Osteoblast (primary cell): ENCODE data around the gene TRIP4. TPM values are rescaled to one million over a fixed set of nuclear protein-coding genes. Genes with fewer than 3 reads are reported as not detected.

Source experiments
- DNase-seq: peaks from one replicate; pipeline ENCODE4 v3.0.0; 2011; ENCODE audit warnings: low spot score, mixed read lengths; ENCODE audit not compliant: insufficient read length; ENCODE audit errors: missing footprints
- H2AFZ ChIP-seq: 2 replicates; pipeline ENCODE4 v1.6.0; 2011; ENCODE audit warnings: mild to moderate bottlenecking, low read length
- H3K27ac ChIP-seq: 2 replicates; pipeline ENCODE4 v1.5.1; 2011; ENCODE audit warnings: mild to moderate bottlenecking, low read depth, low read length, moderate library complexity
- H3K27me3 ChIP-seq: 2 replicates; pipeline ENCODE4 v1.6.0; 2012; ENCODE audit warnings: mild to moderate bottlenecking, control low read depth, inconsistent platforms, low read length, moderate library complexity; ENCODE audit not compliant: insufficient read depth
- H3K36me3 ChIP-seq: 2 replicates; pipeline ENCODE4 v1.5.1; 2011; ENCODE audit warnings: mild to moderate bottlenecking, low read length, control low read depth, moderate library complexity; ENCODE audit not compliant: insufficient read depth
- H3K4me1 ChIP-seq: 2 replicates; pipeline ENCODE4 v1.5.1; 2011; ENCODE audit warnings: mild to moderate bottlenecking, low read length, control low read depth, moderate library complexity; ENCODE audit not compliant: insufficient read depth
- H3K4me2 ChIP-seq: 2 replicates; pipeline ENCODE4 v1.6.0; 2011; ENCODE audit warnings: mild to moderate bottlenecking, low read length; ENCODE audit not compliant: insufficient read depth
- H3K4me3 ChIP-seq: fragments of 200-600 bp; sonication (generic); 3 replicates; pipeline ENCODE4 v1.5.1; 2012; ENCODE audit warnings: mild to moderate bottlenecking, low read length, inconsistent platforms; ENCODE audit not compliant: insufficient read depth
- H3K79me2 ChIP-seq: 2 replicates; pipeline ENCODE4 v1.6.0; 2012; ENCODE audit warnings: mild to moderate bottlenecking, low read length, control low read depth, inconsistent platforms; ENCODE audit not compliant: insufficient read depth
- H3K9me3 ChIP-seq: 2 replicates; pipeline ENCODE4 v1.5.1; 2011; ENCODE audit warnings: low read depth, low read length, control low read depth
- H4K20me1 ChIP-seq: 2 replicates; pipeline ENCODE4 v1.6.0; 2012; ENCODE audit warnings: mild to moderate bottlenecking, low read length, control low read depth; ENCODE audit not compliant: insufficient read depth
- CTCF ChIP-seq: IDR thresholded peaks from 2 replicates; pipeline ENCODE4 v1.5.1; 2011; ENCODE audit warnings: mild to moderate bottlenecking, low read depth, low read length, moderate library complexity; ENCODE audit errors: extremely low read depth
- total RNA-seq: library from RNA; depleted of rRNA; stranded (reverse); fragments of >200 nt; gene quantifications from 2 replicates; pipeline ENCODE4 v1.2.3, GENCODE V29; 2012

Gene TRIP4
- total RNA-seq, 1 donor, result 10.9 TPM

DNA sequence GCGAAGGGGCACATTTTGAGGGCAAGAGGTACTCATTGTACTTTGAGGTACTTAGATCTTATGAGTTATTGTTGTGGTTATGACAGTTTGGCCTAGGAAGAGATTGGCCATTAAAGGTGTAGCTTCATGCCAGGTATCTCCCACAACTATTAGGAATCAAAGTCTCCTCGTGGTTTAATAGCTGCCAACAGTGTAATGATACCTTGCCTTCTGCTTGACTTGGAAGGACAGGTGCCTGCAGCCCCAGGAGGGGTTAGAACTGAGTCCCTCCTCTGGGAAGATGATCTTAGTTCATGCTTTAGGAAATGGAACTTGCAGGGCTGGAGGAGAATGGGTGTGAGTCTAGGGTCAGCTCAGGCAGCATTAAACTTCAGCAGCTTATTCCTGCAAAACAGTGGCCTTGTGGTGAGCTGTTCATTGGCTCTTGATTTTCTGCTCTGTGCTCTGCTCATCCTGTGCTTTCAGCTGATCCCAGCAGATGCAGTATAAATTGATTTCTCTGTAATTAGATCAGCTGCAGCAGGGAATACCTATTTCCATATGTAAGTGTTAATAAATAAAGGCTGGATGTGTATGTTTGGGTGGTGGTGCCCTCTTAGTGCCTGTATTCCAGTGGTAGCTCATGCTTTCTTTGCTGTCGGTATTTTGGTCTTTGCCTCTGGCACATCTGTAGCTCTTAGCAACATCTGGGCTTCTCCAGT lies 113.2 kb downstream of the TRIP4 start:
- Histone ChIP-seq H4K20me1 (peaks cover 35% of the 10 kb centered on the region), H3K36me3 (peaks cover 13% of the 10 kb centered on the region), H3K4me3 (no peak overlapping the region), H2AFZ (no peak overlapping the region), H3K27ac (no peak overlapping the region), H3K4me1 (peaks cover 14% of the 10 kb centered on the region), H3K9me3 (no peaks in the 10 kb centered on the region), H3K27me3 (no peaks in the 10 kb centered on the region), H3K79me2 (peaks cover 88% of the 10 kb centered on the region), H3K4me2 (no peak overlapping the region)
- TF ChIP-seq CTCF, result no peak
- no peak for DNase-seq

- no peak overlapping the region for H3K27ac ChIP-seq
- H2AFZ ChIP-seq, result no peak overlapping the region
- peaks cover 85% of the 10 kb centered on the region for H3K79me2 ChIP-seq
- H3K4me2 ChIP-seq, result no peak overlapping the region
- DNase-seq, result no peak
- no peak overlapping the region for H3K4me3 ChIP-seq
- no peaks in the 10 kb centered on the region for H3K9me3 ChIP-seq
- H3K27me3 ChIP-seq, result no peaks in the 10 kb centered on the region
- peaks cover 35% of the 10 kb centered on the region for H4K20me1 ChIP-seq
- no peak for TF ChIP-seq CTCF
- peaks cover 13% of the 10 kb centered on the region for H3K36me3 ChIP-seq
- H3K4me1 ChIP-seq, result peaks cover 14% of the 10 kb centered on the region
Observed at GRCh38 chr15:64501396-64501715, 113.7 kb downstream of the TRIP4 start.

DNA sequence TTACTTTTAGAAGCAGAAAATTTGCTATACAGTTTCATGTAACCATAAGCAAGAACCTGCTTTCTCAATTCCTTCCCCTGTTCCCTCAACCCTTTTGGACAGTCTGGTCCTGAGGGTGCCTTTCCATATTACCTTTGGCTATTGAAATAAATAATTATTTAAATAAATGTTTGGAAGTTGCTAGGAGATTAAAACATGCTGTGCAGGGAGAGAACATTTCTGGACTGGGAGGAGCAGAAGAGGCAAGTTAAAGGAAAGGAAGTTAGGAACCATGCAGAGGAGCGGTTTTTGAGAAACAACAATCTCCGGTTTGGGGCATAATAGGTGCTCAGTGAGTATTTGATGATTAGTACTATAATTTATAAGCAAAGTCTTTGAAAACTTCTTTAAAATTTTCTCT lies 114.5 kb downstream of the TRIP4 start:
- no peak for DNase-seq
- Histone ChIP-seq H3K36me3 (peaks cover 13% of the 10 kb centered on the region), H3K27ac (no peak overlapping the region), H3K4me3 (no peak overlapping the region), H3K4me2 (no peak overlapping the region), H4K20me1 (peaks cover 37% of the 10 kb centered on the region), H3K4me1 (peaks cover 21% of the 10 kb centered on the region), H3K27me3 (no peaks in the 10 kb centered on the region), H3K9me3 (no peaks in the 10 kb centered on the region), H3K79me2 (peaks cover 77% of the 10 kb centered on the region), H2AFZ (no peak overlapping the region)
- no peak for TF ChIP-seq CTCF

- Histone ChIP-seq H3K4me1 (peaks cover 25% of the 10 kb centered on the region), H2AFZ (no peak overlapping the region), H3K4me2 (no peak overlapping the region), H4K20me1 (peaks cover 37% of the 10 kb centered on the region), H3K27ac (no peak overlapping the region), H3K9me3 (no peaks in the 10 kb centered on the region), H3K36me3 (peaks cover 13% of the 10 kb centered on the region), H3K4me3 (no peak overlapping the region), H3K79me2 (peaks cover 73% of the 10 kb centered on the region), H3K27me3 (no peaks in the 10 kb centered on the region)
- TF ChIP-seq CTCF, result no peak
- no peak for DNase-seq
Observed at GRCh38 chr15:64502551-64502950, 114.9 kb downstream of the TRIP4 start.
